ENCODE results near the gene FGF9.

The FGF9 gene

GRCh38 chr13:21719463-21719862 is 48.6 kb downstream of the FGF9 start:
- no peak for DNase-seq

GRCh38 chr13:21723807-21724505 is 53.1 kb downstream of the FGF9 start:
- DNase-seq = no peak

DNA sequence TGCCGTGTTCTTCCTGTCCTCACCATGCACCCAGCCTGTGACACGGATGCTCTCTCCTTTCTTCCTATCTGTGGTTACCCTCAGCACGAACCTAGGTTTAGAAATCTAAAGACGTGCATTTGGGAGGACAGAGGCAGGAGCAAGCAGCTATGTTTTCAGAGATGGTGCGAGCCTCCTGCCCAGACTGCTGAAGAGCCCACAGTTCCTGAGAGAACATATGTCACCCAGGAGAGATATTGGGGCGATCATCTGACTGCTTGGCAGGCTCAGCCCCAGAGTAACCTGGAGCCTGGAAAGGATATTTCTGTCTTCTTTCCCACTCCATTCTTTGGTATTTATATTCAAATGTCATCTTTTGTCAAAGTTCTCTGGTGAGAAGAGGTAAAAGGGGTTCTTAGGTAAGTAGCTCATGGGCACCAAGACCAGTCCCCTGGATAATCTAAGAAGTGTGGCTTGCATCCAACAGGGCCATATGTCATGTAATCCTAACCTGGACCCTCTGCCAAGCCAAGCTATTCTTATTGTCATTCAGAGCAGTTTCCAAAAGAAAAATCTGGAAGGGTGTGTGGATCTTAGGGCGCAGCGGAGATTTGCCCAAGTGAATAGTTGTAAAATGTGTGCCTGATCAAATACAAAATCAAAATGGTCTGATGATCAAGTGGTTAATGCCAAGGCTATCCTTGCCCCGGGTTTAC is 59.5 kb downstream of the FGF9 start:
- no peak for DNase-seq

DNA sequence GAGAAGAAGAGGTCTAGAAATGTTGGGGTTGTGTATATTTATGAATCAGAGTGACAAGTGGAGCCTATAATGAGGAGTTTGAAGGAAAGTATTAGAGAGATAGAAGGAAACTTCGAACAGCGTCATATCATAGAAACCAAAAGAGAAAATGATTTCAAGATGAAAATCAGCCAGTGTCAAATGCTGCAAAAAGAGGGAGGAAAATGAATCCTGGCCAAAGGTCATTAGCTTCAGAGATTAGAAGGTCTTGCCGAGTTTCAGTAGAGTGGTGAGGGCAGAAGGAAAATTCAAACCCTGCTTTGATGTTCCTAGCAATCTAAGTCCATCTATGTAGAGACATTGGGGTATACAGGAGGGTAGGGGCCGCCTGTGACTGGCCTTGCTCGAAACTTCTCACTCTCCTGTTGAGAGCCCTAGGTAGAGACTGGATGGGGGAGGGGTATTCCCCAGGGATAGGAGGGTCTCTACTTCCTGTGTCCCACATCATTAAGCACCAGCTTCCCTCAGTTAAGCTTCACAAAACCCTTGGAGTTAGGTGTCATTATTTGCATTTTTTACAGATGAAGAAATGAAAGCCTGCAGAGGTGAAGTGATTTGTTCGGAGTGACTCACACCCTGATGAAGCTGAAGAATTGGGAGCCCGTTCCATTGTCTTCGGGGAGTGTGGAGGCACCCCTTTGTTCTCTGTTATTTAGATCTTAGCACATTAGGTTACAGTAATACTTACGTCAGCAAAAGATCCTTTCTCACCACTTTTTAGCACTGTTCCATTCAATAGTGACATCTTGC is 62.8 kb downstream of the FGF9 start:
- DNase-seq = no peak

- DNase-seq = no peak
These were observed 64.1 kb downstream of the FGF9 start for GRCh38 chr13:21734961-21735360.

DNA sequence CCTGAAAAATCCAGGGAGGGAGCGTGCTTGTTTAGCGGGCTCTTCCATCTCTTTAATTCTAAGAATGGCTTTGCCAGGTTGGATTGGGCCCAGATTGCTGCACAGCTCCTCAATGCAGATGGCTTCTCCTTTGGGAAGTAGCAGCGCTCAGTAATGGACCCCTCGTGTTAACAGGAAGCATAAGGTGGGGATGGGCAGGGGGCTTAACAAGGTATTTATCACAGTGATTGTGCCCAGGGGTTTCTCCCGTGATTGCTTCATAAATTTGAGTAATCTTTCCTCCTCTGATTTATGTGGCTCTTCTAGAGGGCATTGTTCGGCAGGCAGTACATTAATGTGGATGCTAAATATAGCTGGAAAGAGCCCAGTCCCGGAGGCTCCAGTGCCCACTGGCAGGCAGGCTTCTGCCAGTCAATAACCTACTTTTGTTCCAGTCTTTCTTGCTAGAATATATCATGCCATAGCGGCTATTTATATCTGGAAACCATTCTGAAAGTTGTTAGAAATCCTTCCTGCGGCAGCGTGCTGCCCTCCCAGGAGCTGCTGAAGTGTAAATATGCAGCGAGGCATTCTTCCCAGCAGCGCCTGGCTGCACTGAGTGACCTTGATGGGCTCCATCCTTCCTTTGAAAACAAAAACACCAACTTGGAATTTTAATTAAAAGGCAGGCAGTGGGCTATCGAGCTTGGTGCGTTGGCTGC is 65.0 kb downstream of the FGF9 start:
- no peak for DNase-seq

DNA sequence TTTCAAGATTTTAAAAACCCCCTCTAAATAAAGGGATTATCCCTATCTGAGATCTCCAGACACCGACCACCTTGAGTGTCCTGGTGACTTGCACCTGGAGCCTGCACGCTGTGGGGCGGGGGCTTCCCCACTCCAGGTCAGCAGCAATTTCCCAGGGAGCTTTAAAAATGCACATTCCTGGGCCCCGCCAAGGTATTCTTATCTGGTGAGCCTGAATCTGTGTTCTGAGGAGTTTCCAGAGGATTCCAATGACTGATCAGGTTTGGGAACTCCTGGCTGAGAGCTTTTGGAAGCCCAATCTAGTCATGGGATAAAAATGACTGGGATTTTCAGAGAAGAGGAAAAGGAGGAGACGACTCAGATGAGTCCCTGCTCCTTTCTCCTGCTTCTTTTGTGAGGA is 66.1 kb downstream of the FGF9 start:
- DNase-seq = no peak

DNA sequence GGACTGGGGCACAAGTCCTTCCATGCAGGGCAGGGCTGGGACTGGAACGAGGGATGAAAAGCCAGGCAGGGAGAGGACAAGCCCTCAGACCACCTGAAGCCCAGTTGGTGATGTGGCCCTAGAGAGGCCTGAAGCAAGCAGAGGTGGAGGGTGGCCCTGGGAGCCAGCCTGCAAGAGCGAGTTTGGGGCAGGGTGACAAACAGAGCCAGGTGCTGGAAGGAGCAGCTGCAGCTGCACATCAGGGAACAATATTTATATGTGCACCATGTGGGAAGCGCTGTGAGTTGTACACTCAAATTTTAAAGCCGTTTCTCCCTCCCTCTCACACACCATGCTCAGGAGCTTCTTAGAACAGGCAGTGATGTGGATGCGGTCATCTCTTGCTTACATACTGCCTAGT is 67.8 kb downstream of the FGF9 start:
- DNase-seq = no peak

- DNase-seq = no peak
These were observed 68.9 kb downstream of the FGF9 start for GRCh38 chr13:21739771-21740170.

DNA sequence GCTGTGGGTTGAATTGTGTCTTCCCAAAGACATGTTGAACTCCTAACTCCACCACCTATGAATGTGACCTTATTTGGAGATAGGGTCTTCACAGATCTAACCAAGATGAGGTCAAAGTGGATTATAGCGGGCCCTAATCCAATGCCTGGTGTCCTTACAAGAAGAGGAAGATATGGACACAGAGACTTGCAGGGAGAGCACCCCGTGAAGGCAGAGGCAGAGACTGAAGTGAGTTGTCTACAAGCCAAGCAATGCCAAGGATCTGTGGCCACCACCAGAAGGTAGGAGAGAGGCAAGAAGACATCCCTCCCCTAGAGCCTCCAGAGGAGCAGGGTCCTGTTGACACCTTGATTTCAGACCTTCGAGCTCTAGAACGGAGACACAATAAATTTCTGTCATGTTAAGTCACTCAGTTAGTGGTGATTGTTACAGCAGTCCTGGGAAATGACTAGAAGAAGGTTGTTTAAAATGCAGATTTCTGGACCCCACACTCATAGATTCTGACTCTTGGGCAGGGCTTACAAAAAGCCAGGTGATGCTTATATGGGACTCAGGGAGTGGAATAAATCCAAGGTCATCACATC is 70.6 kb downstream of the FGF9 start:
- no peak for DNase-seq

GRCh38 chr13:21742096-21742495 is 71.2 kb downstream of the FGF9 start:
- DNase-seq = no peak

GRCh38 chr13:21744149-21744548 is 73.3 kb downstream of the FGF9 start:
- no peak for DNase-seq

- DNase-seq = no peak
These were observed 74.4 kb downstream of the FGF9 start for GRCh38 chr13:21745307-21745706.

DNA sequence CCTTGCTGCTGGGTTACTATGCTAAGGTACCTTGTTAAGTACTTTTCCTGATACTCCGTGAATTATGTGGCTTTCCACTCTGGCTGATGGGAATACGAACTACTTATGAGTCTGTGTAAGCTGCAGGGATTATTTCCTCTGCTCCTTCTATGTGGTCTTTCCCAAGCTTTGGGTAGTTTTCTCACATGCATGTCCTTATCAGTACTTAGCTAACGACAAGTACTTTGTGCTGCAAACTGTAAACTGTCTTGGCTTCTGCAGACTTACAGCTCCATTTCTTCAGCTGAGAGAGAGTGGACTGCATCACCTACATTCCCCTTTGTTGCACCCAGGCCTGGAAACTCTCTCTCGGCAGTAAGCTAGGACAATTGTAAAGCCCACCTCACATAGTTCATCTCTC is 76.6 kb downstream of the FGF9 start:
- DNase-seq = no peak

- DNase-seq = no peak
These were observed 77.3 kb downstream of the FGF9 start for GRCh38 chr13:21748166-21748565.

- no peak for DNase-seq
These were observed 78.5 kb downstream of the FGF9 start for GRCh38 chr13:21749410-21749809.

DNA sequence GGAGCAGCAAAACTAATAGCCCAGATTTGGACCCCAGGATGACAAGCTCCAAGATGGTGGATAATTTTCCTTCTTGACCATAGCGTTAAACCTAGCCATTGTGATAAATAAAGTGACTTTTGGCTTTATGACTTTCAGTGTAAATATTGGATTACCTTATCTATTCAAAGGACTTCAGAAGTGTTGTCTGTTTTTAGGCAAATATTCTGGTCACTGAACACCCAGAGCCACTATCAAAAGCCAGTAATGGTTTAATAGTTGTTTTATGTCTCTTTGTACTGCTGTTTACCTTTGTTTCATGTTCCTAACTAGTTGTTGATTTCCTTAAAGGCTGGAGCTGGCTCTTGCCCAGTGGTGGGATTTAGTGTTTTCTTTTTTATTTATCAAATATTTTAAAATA is 81.6 kb downstream of the FGF9 start:
- DNase-seq = no peak

DNA sequence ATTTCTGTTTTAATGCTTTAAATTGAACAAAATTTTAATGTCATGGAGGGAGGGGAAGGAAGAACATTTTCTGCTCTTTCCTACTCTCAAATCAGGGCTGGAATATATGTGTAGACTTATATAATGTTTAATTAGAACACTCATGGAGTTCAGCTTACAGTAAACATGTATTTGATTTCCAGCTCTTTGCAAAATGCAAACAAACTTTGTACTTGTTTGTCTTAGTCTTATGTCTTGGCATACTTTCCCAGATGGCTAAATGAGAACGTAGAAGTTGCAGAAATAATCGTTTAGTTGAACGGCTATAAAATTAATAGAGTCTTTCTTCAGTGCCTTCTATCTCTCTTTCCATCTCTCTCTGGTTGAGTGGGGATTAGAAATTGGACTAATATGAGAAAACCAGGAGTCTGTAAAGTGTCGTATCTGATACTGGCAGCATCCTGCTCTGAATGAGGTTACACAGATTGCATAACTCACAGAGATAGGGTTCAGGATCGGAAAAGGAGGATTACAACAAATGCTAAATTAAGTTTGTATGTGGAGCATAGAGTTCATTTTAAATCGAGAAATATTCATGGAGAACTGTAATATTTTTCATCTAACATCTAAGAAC is 82.3 kb downstream of the FGF9 start:
- DNase-seq = no peak
